Fibroblast of skin of right quadriceps (primary cell): Measurements from ENCODE around the gene SLC4A8.
"Not testable (repeated sequence)": the region's sequence is repeated elsewhere in the genome, so short reads cannot be mapped to it uniquely, and the experiment has no call there.

Experiments
- DNase-seq: peaks from one replicate; pipeline ENCODE4 v3.0.0-alpha.2; 2013

Gene SLC4A8

GRCh38 chr12:51430196-51430895 is 5.7 kb downstream of the SLC4A8 start:
- no peak for DNase-seq

- DNase-seq = no peak
Measured at GRCh38 chr12:51432921-51433320, 8.3 kb downstream of the SLC4A8 start.

GRCh38 chr12:51434305-51434704 is 9.7 kb downstream of the SLC4A8 start:
- DNase-seq = no peak

GRCh38 chr12:51437431-51437830 is 12.8 kb downstream of the SLC4A8 start:
- DNase-seq = no peak

- DNase-seq = no peak
Measured at GRCh38 chr12:51439330-51439729, 14.7 kb downstream of the SLC4A8 start.

GRCh38 chr12:51441583-51441982 is 17.0 kb downstream of the SLC4A8 start:
- DNase-seq = peak; percentile 20

- peak; percentile 19 for DNase-seq
Measured at GRCh38 chr12:51442324-51442723, 17.7 kb downstream of the SLC4A8 start.

- DNase-seq = no peak
Measured at GRCh38 chr12:51443573-51443972, 18.9 kb downstream of the SLC4A8 start.

GRCh38 chr12:51448618-51449256 is 24.1 kb downstream of the SLC4A8 start:
- DNase-seq = no peak

GRCh38 chr12:51449580-51450246 is 25.1 kb downstream of the SLC4A8 start:
- no peak for DNase-seq

- DNase-seq = no peak
Measured at GRCh38 chr12:51450333-51450732, 25.7 kb downstream of the SLC4A8 start.

- DNase-seq = no peak
Measured at GRCh38 chr12:51450806-51451205, 26.2 kb downstream of the SLC4A8 start.

- DNase-seq = not testable (repeated sequence)
Measured at GRCh38 chr12:51454016-51454415, 29.4 kb downstream of the SLC4A8 start.

GRCh38 chr12:51455050-51455449 is 30.4 kb downstream of the SLC4A8 start:
- not testable (repeated sequence) for DNase-seq

GRCh38 chr12:51458635-51459034 is 34.0 kb downstream of the SLC4A8 start:
- no peak for DNase-seq

- DNase-seq = no peak
Measured at GRCh38 chr12:51460519-51460918, 35.9 kb downstream of the SLC4A8 start.

- DNase-seq = no peak
Measured at GRCh38 chr12:51465491-51465890, 40.9 kb downstream of the SLC4A8 start.

- DNase-seq = no peak
Measured at GRCh38 chr12:51470116-51470515, 45.5 kb downstream of the SLC4A8 start.

GRCh38 chr12:51471111-51471864 is 46.7 kb downstream of the SLC4A8 start:
- no peak for DNase-seq

GRCh38 chr12:51472984-51473383 is 48.4 kb downstream of the SLC4A8 start:
- DNase-seq = no peak

GRCh38 chr12:51473947-51474346 is 49.3 kb downstream of the SLC4A8 start:
- no peak for DNase-seq

GRCh38 chr12:51475543-51475942 is 50.9 kb downstream of the SLC4A8 start:
- no peak for DNase-seq

- no peak for DNase-seq
Measured at GRCh38 chr12:51480978-51481377, 56.3 kb downstream of the SLC4A8 start.
